Activated CD8-positive, alpha-beta T cell treated with anti-CD3 and anti-CD28 coated beads, Interleukin-2, amount 10 ng/mL, durations not matched to agents 7 days and 5 days (primary cell): ENCODE data around the gene NKTR. TPM values are rescaled to one million over a fixed set of nuclear protein-coding genes. Genes with fewer than 3 reads are reported as not detected.

Experiments
- ATAC-seq: fragments of 150-1000 bp; cut with Tn5 transposase; one replicate; pipeline ENCODE4 v1.10.0; 2021; ENCODE audit warnings: moderate library complexity
- CTCF ChIA-PET: fragments of 350-600 bp; sonication (Branson Sonifier 250); formaldehyde crosslinking; loops from one replicate; lab custom pipeline; 2021; ENCODE audit warnings: antibody characterized with exemption; lab: Charles Lee
- POLR2A ChIA-PET: fragments of 350-600 bp; sonication (Branson Sonifier 250); formaldehyde crosslinking; loops from one replicate; lab custom pipeline; 2021; ENCODE audit warnings: antibody characterized with exemption; lab: Charles Lee
- DNase-seq: peaks from one replicate; pipeline ENCODE4 v3.0.0-alpha.2; 2020
- H3K27ac Mint-ChIP-seq: one replicate; pipeline ENCODE4 v1.8.0; 2021; ENCODE audit warnings: mild to moderate bottlenecking, mixed read lengths
- H3K27me3 Mint-ChIP-seq: one replicate; pipeline ENCODE4 v1.8.0; 2021; ENCODE audit warnings: low read depth, mixed read lengths
- H3K36me3 Mint-ChIP-seq: one replicate; pipeline ENCODE4 v1.8.0; 2021; ENCODE audit warnings: low read depth, mixed read lengths
- H3K4me1 Mint-ChIP-seq: one replicate; pipeline ENCODE4 v1.8.0; 2021; ENCODE audit warnings: low read depth, mixed read lengths
- H3K4me3 Mint-ChIP-seq: one replicate; pipeline ENCODE4 v1.8.0; 2021; ENCODE audit warnings: mild to moderate bottlenecking, mixed read lengths
- H3K9me3 Mint-ChIP-seq: one replicate; pipeline ENCODE4 v1.8.0; 2022; ENCODE audit warnings: mixed read lengths; ENCODE audit not compliant: insufficient read depth
- total RNA-seq, 2 experiments: library from RNA; stranded (reverse); gene quantifications; one replicate each; pipeline ENCODE4 v1.2.3, GENCODE V29; 2021

The NKTR gene
- total RNA-seq, 2 experiments from 2014 or later: 85.9 to 90.3 TPM

DNA sequence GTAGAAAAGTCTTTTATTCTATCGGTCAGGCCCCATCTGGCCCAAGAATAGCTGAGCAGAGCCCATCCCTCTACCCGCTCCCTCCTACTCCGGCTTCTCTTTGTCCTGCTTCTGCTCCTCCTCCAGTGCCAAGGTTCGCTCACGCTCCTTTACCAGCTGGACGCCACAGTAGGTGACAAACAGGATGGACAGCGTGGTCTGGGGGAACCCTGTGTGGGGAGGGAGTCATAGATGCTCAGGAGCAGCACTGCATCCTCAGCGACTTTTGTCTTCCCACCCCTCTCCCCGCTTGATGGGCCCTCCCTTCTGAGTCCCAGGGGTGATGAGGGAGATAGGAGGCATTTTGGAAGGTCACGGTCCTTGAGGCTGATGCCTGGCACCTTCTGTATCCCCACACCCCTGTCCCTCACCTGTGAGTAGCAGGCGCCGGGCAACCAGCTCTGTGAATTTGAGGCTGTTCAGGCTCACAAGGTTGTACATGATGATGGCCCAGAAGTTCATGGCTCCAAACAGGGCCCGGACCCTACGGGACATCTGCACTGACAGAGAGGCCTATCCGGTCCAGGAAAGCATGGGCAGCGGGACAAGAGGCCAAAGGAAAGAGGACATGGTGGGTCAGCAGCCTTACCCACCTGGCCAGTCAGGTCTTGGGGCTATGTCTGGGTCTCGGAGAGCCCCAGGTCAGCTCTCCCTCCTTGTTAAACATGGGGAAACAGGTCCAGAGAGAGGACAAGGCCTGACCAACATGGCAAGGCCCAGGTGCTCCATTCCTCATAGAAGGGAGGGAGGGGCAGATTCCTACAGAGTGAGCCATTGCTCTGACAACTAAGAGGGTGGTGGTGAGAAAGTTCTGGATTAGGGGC lies 92.4 kb downstream of the NKTR start:
- ATAC-seq (no peak), DNase-seq (no peak)
- Mint-ChIP-seq H3K9me3 (no peaks in the 10 kb centered on the region), H3K36me3 (no peaks in the 10 kb centered on the region), H3K27ac (no peak overlapping the region), H3K27me3 (no peaks in the 10 kb centered on the region), H3K4me1 (no peaks in the 10 kb centered on the region), H3K4me3 (no peak overlapping the region)
- CTCF ChIA-PET: no interaction called here
- POLR2A ChIA-PET: no interaction called here

- Mint-ChIP-seq H3K36me3 (no peaks in the 10 kb centered on the region), H3K4me3 (no peak overlapping the region), H3K27ac (no peak overlapping the region), H3K27me3 (no peaks in the 10 kb centered on the region), H3K9me3 (no peaks in the 10 kb centered on the region), H3K4me1 (peaks cover 3% of the 10 kb centered on the region)
- CTCF ChIA-PET: no interaction called here
- POLR2A ChIA-PET: no interaction called here
- DNase-seq (no peak), ATAC-seq (no peak)
These were observed 93.0 kb downstream of the NKTR start for GRCh38 chr3:42693530-42693930.

DNA sequence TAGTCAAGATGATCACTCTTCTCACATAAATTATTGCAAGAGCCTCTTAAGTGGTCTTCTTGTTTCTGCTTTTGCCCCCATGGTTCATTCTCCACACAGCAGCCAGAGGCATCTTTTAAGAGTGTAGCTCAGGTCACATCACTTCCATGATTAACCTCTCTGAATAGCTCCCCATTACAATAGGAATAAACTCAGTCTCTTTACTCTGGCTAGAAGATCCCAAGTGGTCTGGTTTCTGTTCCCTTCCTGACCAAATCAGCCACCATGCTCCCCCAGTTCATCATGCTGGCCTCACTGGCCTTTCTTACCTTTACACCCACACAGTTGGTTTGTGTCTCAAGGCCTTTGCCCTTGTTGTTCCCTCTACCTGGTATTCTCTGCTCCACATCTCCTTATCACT lies 93.9 kb downstream of the NKTR start:
- CTCF ChIA-PET: no interaction called here
- Mint-ChIP-seq H3K9me3 (no peaks in the 10 kb centered on the region), H3K36me3 (no peaks in the 10 kb centered on the region), H3K27me3 (no peaks in the 10 kb centered on the region), H3K27ac (no peak overlapping the region), H3K4me3 (no peak overlapping the region), H3K4me1 (peaks cover 7% of the 10 kb centered on the region)
- POLR2A ChIA-PET: no interaction called here
- DNase-seq (no peak), ATAC-seq (no peak)

GRCh38 chr3:42696356-42697288 lies 96.1 kb downstream of the NKTR start:
- POLR2A ChIA-PET: no interaction called here
- H3K36me3 Mint-ChIP-seq: no peaks in the 10 kb centered on the region

GRCh38 chr3:42697289-42698051 lies 97.0 kb downstream of the NKTR start:
- DNase-seq (no peak), ATAC-seq (no peak)
- H3K4me3 Mint-ChIP-seq: no peak overlapping the region
- no peak overlapping the region for H3K27ac Mint-ChIP-seq
- CTCF ChIA-PET: no interaction called here
- no peaks in the 10 kb centered on the region for H3K36me3 Mint-ChIP-seq
- POLR2A ChIA-PET: no interaction called here
- no peaks in the 10 kb centered on the region for H3K9me3 Mint-ChIP-seq
- no peaks in the 10 kb centered on the region for H3K27me3 Mint-ChIP-seq
- H3K4me1 Mint-ChIP-seq: peaks cover 13% of the 10 kb centered on the region

More at GRCh38 chr3:42696356-42697288, 96.1 kb downstream of the NKTR start:
- no peak for DNase-seq
- H3K4me3 Mint-ChIP-seq: no peak overlapping the region
- ATAC-seq: no peak
- CTCF ChIA-PET: no interaction called here
- peaks cover 13% of the 10 kb centered on the region for H3K4me1 Mint-ChIP-seq
- no peaks in the 10 kb centered on the region for H3K27me3 Mint-ChIP-seq
- no peaks in the 10 kb centered on the region for H3K9me3 Mint-ChIP-seq
- H3K27ac Mint-ChIP-seq: no peak overlapping the region

Other genes starting within 250 kb of the NKTR start
- not detected for gene LYZL4, start 190.1 kb upstream of the NKTR start, total RNA-seq
- gene VIPR1, start 98.0 kb upstream of the NKTR start, total RNA-seq: 1 to 10 TPM; 9.1 to 9.5 TPM
- 10 to 100 TPM; 49.3 to 51.4 TPM for gene SEC22C, start 18.7 kb upstream of the NKTR start, total RNA-seq
- gene SS18L2, start 9.8 kb upstream of the NKTR start, total RNA-seq: 10 to 100 TPM; 68.6 to 68.7 TPM
- under 1 TPM; 0.18 to 0.34 TPM for gene ZBTB47, start 53.0 kb downstream of the NKTR start, total RNA-seq
- gene KLHL40, start 84.9 kb downstream of the NKTR start, total RNA-seq: not detected
- not detected for gene HHATL, start 102.1 kb downstream of the NKTR start, total RNA-seq
- under 1 TPM in 1 of 2 experiments, not detected in 1; 0.63 TPM for gene CCDC13, start 172.6 kb downstream of the NKTR start, total RNA-seq
- gene HIGD1A, start 203.8 kb downstream of the NKTR start, total RNA-seq: 10 to 100 TPM; 55.3 to 57.9 TPM
- 1 to 10 TPM; 2.3 to 2.8 TPM for gene ACKR2, start 208.8 kb downstream of the NKTR start, total RNA-seq